H1 (cell line): ENCODE results near the gene CPXM2. TPM values are rescaled to one million over a fixed set of nuclear protein-coding genes. Genes with fewer than 3 reads are reported as not detected.

Experiments used
- CHD2 ChIP-seq: IDR thresholded peaks from 2 replicates; pipeline ENCODE4 v1.6.1; 2012; ENCODE audit warnings: low read length, improper control_type of control experiment
- POU5F1 ChIP-seq: IDR thresholded peaks from 2 replicates; pipeline ENCODE4 v1.6.1; 2011; ENCODE audit warnings: low read depth, mild to moderate bottlenecking, low read length, moderate library complexity
- SP2 ChIP-seq: IDR thresholded peaks from 2 replicates; pipeline ENCODE4 v1.6.1; 2012; ENCODE audit warnings: mild to moderate bottlenecking, low read length, inconsistent platforms
- USF2 ChIP-seq: IDR thresholded peaks from 2 replicates; pipeline ENCODE4 v1.6.1; 2011; ENCODE audit warnings: low read length, improper control_type of control experiment
- polyA plus RNA-seq, 7 experiments: library from polyadenylated mRNA; depleted of rRNA in 3 of 7; stranded (reverse) in 5 of 7; unstranded in 2 of 7; fragments of >200 nt in 5 of 7; fragments of 200-250 nt in 2 of 7; gene quantifications; 1 replicate in 5 of 7; 2 replicates in 1 of 7; 4 replicates in 1 of 7; pipeline versions ENCODE4 v1.2.1 to v1.2.3, GENCODE V29; 2011 to 2013; ENCODE audit warnings: missing spikeins in 2 of 7, mixed read lengths in 2 of 7
- total RNA-seq: library from RNA; stranded (reverse); fragmentation: NEBNext Ultra II Directional; extraction: Animal tissue kit (Norgen Biotek cat#: 25700); gene quantifications from 2 replicates; pipeline ENCODE4 v1.2.1, GENCODE V29; 2021

CPXM2 gene
- total and polyA plus RNA-seq, 2 of the 8 experiments (the other 6 are each of a cell fraction or from before 2014, with no cell fraction given), result 2.4 to 2.9 TPM

GRCh38 chr10:123884907-123885381, 6.7 kb downstream of the CPXM2 start (continued):
- TF ChIP-seq POU5F1 (no peak), SP2 (no peak), CHD2 (no peak), USF2 (no peak)
- TF ChIP-seq, all 59 proteins: peak for 0
